HG02623 (cell line): ENCODE measurements around the gene LDB2.

ENCODE experiments used
- ATAC-seq: cut with Tn5 transposase; IDR thresholded peaks from one replicate; pipeline ENCODE4 v1.9.1; 2021; ENCODE audit warnings: moderate library complexity; ENCODE audit not compliant: unreplicated experiment

LDB2 gene

DNA sequence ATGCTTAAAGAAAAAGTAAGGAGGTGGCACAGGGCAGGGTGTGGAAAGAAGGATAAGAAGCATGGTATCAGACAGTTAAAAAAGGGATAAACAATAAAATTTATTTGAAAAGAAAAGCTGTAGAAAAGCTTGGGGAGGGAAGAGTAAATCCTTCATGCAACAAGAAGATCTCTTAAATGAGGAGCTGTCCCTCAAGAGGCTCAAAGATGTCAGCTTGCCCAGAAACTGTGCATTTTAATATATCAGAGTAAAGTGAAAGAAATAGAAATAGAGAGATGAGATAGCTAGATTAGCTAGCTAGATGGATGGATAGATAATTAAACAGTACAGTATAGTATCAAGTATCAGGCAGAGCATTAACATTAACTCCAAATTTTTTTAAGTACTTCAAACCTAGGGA is 170.3 kb downstream of the LDB2 start:
- no peak for ATAC-seq

DNA sequence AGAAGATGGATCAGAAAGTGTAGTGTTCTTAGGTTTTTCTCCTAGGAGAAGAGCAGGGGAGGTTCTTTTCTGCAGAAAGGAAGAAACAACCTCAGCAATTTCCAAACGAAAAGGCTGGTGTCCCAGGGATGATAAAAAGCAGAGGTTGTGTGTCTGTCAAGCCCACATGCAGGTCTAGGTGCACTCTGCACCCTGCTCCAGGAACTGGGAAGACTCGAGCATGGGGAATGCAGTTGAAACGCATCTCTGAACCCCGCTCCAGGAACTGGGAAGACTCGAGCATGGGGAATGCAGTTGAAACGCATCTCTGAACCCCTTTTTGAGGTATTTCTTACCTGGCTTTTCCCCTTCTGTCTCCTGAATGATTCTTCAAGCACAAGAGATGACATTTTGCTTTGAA is 171.2 kb downstream of the LDB2 start:
- ATAC-seq: no peak

DNA sequence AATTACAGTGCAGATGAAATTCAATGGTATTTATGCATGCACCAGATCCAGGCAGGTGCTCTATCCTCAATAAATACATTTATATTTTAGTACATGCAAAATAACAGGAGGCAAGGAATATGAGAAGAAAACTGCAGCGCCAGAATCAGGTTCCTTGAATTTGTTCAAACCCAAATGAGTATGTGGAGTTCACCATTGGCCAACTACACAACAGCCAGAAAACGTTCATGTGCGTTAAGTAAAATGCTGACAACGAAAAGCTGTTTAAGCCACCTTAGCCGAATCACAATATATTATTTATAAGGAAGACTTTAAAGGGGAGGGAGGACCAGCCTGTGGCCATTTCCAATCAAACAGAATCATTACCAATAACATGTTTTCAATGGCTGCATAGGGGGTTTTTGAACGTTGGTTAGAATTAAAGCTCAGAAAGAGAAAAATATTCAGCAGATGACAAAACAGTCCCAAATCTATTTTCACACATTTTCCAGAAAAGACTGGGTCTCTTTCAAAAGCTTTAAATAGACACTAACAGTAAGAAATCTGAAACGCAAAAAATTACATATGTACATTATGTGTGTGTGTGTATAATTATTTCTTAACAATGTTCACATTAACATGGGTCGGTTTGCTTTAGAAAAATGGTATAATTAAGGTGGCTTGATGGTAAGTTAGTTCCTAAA is 171.9 kb downstream of the LDB2 start:
- ATAC-seq: no peak

DNA sequence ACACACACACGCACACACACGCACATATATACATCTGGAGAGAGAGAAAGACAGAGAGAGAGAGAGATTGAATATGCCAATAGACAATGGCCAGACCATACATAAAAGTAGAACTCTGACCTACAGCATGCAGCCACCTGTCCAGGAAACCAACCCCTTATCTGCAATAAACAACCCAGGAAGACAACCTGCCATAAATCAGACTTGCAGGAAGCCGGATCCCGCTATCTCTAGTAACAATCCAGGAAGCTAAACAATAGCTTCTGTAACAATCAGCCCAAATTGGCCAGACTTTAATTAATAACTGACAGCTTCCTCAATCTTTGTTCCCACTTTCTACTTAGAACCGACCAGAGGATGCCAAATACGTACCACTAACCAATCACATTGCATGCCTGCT is 173.2 kb downstream of the LDB2 start:
- ATAC-seq: no peak

DNA sequence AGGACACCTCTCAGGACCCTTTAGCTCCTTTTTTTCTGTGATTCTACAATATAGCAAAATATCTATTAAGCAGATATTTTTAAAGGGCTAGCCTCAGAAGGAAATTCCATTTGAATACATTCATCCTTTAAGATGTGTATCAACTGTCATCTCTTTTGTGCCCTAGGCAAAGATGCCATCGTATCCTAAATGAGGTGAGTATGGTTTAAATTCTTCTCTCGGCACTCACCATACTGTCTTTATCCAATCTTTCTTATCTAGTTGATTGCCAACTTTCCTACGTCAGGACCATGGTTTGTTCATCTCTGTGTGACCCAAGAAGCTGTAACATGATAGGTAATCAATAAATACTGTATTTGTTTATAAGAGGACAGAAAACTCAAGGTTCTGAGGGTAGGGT is 176.0 kb downstream of the LDB2 start:
- ATAC-seq: no peak

- no peak for ATAC-seq
These were observed 176.7 kb downstream of the LDB2 start for GRCh38 chr4:16721613-16722291.

- no peak for ATAC-seq
These were observed 177.7 kb downstream of the LDB2 start for GRCh38 chr4:16720761-16721160.

- no peak for ATAC-seq
These were observed 181.0 kb downstream of the LDB2 start for GRCh38 chr4:16717266-16717970.

DNA sequence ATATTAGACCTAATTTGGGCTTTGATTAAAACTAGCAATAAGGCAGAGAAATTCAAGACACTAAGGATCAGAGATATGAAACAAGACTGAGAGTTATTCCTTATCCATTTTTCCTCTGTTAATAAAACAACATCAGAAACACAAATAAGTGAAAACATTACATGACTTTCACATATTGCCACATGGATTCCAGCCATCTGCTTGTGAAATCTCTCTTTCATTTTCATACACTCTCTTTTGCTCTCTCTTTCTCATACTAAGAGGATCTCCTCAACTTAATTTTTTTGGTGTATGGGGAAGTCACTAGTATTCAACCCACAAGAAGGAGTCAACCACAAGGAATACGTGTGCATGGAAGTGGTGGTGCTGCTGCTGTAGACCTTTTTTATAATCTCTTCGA is 183.0 kb downstream of the LDB2 start:
- no peak for ATAC-seq

DNA sequence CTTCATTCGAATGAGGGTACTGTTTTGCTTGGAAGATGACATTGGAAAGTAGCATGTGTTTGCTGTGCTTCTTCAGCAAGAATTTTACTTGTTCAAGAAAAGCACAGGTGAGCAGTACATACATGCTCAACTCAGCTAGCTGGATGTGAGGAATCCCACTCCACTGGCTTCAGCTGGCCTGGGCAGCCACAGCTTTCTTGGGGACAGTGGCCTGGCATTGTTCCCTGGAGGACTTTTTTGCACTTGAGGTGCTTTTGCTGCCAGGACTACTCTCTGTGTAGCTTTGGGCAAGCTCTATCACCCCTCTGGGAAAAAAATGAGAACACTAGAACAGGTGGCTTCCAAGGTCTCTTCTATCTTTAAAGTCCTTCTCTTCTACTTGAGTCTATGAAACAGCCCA is 184.3 kb downstream of the LDB2 start:
- no peak for ATAC-seq

GRCh38 chr4:16713696-16714095 is 184.7 kb downstream of the LDB2 start:
- ATAC-seq: no peak

DNA sequence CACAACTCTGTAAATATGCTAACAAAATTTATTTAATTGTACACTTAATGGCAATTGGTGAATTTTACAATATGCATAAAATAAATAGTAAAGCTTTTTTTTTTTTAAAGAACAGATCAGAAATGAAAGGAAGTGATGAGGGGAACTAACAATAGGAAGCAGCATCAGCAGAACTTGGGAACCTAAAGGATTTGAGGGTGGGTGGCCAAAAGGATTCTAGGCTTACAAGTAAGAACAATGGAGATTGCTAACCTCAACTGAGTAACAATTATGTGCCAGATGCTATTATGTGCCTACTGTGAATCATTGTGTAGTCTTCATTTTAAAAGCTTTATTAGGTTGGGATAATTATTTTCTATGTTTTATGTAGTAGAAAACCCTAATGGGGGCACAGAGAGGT is 185.2 kb downstream of the LDB2 start:
- ATAC-seq: no peak

GRCh38 chr4:16710198-16710597 is 188.2 kb downstream of the LDB2 start:
- ATAC-seq: no peak

- ATAC-seq: no peak
These were observed 190.6 kb downstream of the LDB2 start for GRCh38 chr4:16707874-16708273.

DNA sequence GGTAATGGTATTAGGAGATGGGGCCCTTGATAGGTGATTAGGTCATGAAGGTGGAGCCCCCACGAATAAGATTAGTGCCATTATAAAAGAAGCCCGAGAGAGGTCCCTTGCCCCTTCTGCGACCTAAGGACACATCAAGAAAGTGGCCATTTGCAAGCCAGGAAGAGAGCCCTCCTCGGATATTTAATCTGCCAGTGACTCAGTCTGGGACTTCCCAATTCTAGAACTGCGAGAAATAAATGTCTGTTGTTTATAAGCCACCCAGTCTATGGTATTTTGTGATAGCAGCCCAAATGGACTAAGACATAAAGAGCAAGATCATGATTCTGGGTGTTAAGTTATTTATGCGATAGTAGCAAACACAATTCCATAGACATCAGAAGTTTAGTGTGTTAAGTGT is 192.2 kb downstream of the LDB2 start:
- ATAC-seq: no peak

GRCh38 chr4:16705341-16705740 is 193.1 kb downstream of the LDB2 start:
- ATAC-seq: no peak

DNA sequence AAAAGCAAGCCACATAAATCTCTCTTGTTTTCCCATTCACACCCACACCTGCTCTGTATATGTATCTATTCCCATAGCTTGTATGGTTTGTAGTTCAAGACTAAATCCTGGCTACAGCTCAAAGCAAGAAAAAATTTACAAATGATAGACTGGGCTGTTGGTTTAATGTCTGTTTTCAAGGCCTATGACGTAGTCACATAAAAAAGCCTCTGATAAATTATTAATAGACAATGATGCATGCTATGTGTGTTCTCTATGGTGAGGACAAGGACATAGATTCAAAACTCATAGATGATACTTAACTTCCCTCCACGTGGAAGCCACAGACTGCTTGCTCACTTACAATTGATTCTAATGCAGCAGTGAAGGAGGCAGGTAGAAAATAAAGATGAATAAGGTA is 194.0 kb downstream of the LDB2 start:
- ATAC-seq: no peak

DNA sequence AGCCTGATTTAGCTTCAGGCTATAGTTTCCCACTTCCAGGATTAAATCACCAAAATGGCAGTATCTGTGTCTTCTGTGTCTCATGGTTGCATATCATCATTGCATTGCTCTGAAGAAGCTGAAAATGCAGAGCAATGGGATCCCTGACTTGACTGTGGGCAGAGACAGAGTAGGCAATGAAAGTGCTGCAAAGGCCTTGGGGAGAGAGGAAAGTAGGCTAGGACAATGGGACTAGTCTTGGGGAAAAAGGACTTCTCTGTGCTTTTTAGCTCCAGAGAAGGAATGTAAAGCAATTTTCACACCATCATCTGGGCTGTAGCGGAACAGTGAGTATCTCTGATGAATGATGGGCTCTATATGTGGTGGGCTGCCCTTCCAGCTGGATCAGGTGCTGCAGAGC is 202.5 kb downstream of the LDB2 start:
- no peak for ATAC-seq

GRCh38 chr4:16694884-16695276 is 203.6 kb downstream of the LDB2 start:
- ATAC-seq: no peak

- ATAC-seq: no peak
These were observed 204.1 kb downstream of the LDB2 start for GRCh38 chr4:16694173-16694883.

GRCh38 chr4:16693641-16694040 is 204.8 kb downstream of the LDB2 start:
- ATAC-seq: no peak
